NCI-H446 (cell line): Measurements from ENCODE around the gene SORBS1.
A peak's percentile ranks its signal among the peaks of the same experiment; 100 is the strongest.

Source experiments
- DNase-seq, 2 experiments: peaks; one replicate each; lab custom pipeline; 2025; lab: John Stamatoyannopoulos, UW

Gene SORBS1

GRCh38 chr10:95561177-95561863, at the start of gene SORBS1:
Gene SORBS1 (minus strand): TSS chr10:95561371. CDS start chr10:95441135, 120,236 bp downstream.
- peak; percentile 60 to 92 for DNase-seq

GRCh38 chr10:95610727-95611126, 49.6 kb upstream of the SORBS1 start:
- no peak for DNase-seq

- no peak for DNase-seq
Observed at GRCh38 chr10:95606922-95607321, 45.8 kb upstream of the SORBS1 start.

- no peak for DNase-seq
Observed at GRCh38 chr10:95605163-95605562, 44.0 kb upstream of the SORBS1 start.

- DNase-seq: no peak
Observed at GRCh38 chr10:95604630-95605029, 43.5 kb upstream of the SORBS1 start.

DNA sequence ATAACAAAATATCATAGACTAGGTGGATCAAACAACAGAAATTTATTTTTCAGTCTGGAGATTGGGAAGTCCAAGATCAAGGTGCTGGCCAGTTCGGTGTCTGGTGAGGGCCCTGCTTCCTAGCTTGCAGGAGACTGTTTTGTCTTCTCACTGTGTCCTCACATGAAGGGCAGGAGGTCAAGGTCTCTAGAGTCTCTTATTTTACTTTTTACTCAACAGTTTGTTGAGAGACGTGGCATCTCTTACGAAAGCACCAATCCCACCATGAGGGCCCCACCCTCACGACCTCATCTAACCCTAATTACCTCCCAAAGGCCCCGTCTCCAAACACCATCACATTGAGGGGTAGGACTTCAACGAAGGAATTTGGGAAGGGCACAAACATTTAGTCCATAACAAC, 41.2 kb upstream of the SORBS1 start:
- DNase-seq: no peak

GRCh38 chr10:95601116-95601719, 40.0 kb upstream of the SORBS1 start:
- peak; percentile 43 to 78 for DNase-seq

DNA sequence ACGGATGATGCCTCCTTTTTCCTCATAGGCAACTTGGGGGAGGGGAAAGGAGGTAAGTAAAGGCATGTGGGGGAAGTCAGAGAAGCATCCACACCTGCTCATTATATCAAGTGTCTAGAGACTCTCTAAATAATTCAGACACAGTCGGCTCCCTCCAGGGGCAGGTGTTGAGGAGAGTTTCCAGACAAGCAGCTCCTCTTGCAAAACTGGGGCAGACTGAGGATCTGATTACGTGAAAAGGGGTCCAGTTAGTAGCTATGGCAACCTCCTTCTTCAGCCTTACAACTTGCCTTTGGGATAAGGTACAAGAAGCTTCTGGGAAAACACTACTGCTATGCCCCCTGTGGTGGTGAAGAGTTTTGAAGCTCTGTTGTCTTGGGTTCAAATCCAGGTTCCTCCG, 39.0 kb upstream of the SORBS1 start:
- DNase-seq: no peak

DNA sequence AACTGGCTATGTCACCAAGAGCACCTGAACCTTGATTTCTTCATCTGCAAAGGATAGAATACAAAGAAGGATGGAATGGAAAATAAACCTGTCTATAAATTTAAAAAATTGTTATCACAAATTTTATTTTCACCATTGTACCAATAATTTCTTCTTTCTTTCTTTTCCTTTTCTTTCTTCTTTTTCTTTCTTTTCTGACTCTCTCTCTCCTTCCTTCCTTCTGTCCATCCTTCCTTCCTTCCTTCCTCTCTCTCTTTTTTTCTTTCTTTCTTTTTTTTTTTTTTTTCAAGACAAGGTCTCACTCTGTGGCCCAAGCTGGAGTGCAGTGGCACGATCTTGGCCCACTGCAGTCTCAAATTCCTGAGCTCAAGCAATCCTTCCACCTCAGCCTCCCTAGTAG, 36.6 kb upstream of the SORBS1 start:
- no peak for DNase-seq

- DNase-seq: no peak
Observed at GRCh38 chr10:95588025-95588424, 26.9 kb upstream of the SORBS1 start.

GRCh38 chr10:95579835-95580535, 18.8 kb upstream of the SORBS1 start:
- DNase-seq: no peak

- DNase-seq: no peak
Observed at GRCh38 chr10:95579292-95579691, 18.1 kb upstream of the SORBS1 start.

DNA sequence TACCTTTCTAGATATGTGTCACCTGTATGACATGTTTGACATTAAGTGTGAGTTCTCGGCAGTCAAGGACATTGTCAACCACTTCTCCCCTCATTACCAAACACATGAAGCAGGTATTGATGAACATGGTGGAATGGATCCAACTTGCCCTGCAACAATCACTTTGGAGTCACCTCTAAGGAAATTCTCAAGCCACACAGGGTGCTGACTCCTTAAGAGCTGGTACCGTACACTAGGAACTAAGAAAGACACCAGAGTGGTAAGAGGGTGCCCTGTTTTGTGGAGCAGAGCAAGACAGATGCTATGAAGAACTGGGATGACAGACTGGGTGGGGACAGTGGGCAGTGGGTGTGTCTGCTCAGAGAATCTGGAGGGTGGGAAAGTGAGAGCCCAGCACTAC, 17.4 kb upstream of the SORBS1 start:
- DNase-seq: no peak

- no peak for DNase-seq
Observed at GRCh38 chr10:95574649-95575365, 13.6 kb upstream of the SORBS1 start.

DNA sequence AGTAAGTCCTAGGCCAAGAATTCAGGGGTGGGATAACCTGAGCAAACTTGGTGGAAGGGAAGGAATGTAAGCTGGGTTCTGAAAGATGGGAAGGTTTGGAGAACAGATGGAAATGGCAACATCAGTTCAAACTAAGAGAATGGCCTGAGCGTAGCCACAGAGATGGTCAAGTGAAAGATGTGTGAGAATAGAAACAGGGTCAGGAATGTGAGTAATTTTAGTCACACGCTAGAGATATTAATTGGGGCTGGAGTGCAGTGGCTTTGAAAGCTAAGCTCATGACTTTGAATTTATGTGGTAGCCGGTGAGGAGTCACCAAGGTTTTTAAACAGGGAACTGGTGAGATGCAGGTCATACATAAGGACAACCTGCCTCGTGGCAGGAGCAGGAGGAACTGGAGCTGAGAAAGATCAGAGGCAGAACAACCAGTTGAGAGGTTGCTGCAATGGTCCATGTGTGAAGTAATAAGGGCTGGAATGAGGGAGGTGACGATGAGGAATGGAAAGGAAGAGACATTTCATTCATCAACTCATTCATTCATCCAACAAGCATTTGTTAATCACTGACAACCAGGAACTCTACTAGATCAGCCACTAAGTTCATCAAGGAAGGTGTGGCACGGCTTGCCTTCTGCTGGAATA, 12.9 kb upstream of the SORBS1 start:
- DNase-seq: no peak

DNA sequence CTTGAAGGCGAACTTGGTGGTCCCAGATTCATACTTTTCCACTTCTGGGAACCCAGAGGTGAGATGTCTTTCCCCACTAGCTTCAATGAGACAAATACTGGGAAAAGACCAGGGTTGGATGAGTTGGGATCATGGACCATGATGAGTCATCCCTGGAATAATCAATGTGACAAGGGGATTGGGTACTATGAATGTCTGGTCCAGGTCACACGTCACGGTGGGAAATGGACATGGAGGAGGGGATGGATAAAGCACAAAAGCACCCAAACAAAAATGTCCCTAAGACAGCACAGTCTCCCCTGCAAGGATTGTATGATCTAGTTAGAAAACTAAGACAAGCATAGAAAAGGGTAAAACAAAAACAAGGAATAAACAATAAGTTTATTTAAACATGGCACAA, 12.4 kb upstream of the SORBS1 start:
- no peak for DNase-seq

DNA sequence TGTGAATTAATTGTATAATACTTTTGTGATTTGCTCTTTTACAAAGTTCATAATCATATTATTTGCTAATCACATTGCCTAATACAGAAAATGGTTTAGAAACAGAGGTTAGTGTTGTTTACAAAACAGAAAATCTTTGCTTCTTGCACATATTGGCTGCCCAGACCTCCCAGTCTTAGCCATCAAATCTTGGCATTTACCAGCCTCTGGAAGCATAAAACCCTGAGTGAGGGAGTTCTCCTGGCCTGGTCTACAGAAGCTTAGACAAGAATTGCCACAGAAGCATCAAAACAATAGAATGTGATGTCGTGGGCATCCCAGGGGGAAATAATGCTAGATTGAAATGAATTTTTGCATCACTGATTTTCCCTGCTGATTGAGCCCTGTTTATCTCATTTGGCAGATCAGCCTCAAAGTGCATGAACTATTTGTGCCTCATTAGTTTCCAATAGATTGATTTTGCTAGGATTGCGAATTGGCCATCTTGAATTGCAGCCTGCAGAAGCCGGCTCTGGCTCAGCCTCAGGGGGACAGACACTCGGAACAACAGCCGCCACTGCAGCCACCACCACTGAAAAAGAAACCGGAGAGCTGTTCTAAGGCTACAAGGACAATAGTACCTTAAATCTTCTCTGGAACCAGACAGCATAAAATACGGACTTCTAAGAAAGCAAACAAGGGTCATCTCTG, 11.1 kb upstream of the SORBS1 start:
- DNase-seq: no peak

DNA sequence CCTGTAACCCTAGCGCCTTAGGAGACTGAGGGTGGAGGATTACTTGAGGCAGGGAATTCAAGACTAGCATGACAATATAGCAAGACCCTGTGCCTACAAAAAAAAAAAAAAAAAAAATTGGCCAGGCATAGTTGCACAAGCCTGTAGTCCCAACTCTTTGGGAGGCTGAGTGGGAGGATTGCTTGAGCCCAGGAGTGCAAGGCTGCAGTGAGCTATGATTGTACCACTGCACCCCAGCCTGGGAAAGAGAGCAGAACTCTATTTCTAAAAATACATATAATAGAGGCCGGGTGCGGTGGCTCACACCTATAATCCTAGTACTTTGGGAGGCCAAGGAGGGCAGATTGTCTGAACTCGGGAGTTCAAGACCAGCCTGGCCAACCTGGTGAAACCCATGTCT, 10.2 kb upstream of the SORBS1 start:
- no peak for DNase-seq

GRCh38 chr10:95569368-95569767, 8.2 kb upstream of the SORBS1 start:
- no peak for DNase-seq

DNA sequence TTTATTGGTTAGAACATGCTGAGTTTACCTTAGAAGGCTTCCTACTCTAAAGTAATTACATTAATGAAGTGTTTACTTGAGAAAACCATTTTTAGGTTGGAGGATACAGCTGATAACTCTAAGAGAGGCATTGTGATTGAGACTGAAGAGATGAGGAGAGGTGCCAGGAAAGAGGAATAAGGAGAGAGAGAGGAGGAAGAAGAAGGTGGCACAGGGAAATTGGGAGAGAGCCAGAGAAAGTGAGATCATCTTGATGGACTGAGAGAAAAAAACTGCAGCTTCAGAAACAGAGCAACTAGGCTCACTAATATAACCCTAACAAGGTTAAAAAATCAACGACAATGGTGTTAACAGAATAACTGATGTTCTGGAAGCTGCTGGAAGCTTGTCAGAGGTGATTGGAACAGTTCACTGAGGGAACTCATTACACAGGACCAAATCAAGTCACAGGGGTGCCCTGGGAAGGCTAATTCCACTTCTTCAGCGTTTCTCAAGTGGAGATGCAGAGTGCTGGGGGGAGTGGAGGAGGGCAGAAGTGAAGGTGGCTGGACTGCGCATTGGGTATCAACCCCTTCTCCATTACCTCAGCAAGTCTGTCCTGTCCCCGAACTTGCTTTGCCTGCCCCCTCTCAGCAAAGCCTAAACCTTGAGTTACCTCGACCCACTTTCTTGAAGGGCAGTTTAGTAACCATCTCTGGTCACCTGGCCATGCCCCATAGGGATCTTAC, 6.9 kb upstream of the SORBS1 start:
- DNase-seq: no peak

DNA sequence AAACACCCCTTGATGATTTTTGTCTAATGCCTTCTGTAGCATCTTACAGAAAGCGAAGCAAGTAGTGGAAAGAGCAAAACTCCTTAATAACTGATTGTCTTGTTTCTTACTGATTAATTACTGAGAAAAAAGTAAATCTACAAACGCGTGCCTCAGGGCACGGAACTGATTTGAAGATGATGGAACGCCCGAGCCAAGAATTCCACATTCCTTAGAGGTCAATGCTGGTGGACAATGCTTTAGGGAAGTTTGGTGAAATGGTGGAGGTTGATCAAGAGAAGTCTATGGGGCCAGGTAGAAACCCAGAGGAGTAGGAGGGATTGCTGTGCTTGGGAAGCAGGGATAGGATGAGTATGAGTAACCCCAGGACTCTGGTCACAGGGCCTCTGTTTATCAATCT, 5.0 kb upstream of the SORBS1 start:
- DNase-seq: no peak
